Measurements from ENCODE around the gene SLC4A7.

The SLC4A7 gene

DNA sequence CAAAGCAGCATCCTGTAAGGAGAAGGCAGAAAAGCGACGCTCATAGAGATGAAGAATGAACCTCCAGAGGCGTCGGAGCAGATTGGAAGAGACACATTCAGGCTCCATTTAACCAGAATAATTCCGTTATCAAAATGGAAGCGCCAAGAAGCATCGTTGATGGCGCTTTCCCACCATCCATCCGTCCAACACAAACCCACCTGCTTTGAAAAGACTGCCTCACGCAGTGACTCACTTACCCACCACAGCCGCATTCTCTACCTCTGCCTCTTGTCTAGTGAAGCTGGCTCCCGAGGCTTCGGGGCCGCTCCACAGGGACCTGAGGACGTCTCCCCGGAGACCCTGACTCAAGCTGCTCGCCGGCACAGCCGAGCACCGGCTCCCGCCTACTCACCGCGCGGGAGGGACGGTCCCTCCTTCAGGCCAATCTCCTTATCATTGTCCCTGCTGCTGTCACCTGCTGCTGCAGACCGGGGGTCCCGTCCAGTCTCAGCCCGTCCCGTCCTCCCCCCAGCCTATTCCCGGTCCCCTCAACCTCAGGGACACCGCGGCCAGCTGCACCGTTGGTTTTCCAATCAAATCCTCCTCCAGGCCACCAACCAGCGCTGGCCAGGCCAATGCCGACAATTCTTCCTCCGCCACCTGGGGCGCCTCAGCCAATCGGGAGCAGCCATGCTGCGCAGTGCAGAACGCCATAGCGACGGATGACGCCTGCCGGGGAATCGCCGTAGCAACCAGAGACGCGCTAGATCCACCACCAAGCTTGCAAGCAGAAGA, 115.2 kb downstream of the SLC4A7 start, which contains the start of gene NEK10:
TSS of gene NEK10 (minus strand) at position 553 of the 777 bp plus-strand sequence. CDS start 16,501 bp downstream, outside the sequence.
- Histone ChIP-seq H3K27ac (ENCODE audit: low read depth, low read length) (no peak within 1 kb of the TSS), H3K9ac (ENCODE audit: low read length) (peak within 1 kb of the TSS; percentile 45), H3K27me3 (ENCODE audit: control insufficient read depth, insufficient read depth, low read length) (no peaks in the 10 kb centered on the region), H3K36me3 (ENCODE audit: control insufficient read depth, insufficient read depth, low read length) (no peaks in the 10 kb centered on the region), H3K4me1 (ENCODE audit: control insufficient read depth, insufficient read depth, low read length) (peaks cover 3% of the 10 kb centered on the region), H3K4me3 (ENCODE audit: low read length) (peak within 1 kb of the TSS; percentile 98)

DNA sequence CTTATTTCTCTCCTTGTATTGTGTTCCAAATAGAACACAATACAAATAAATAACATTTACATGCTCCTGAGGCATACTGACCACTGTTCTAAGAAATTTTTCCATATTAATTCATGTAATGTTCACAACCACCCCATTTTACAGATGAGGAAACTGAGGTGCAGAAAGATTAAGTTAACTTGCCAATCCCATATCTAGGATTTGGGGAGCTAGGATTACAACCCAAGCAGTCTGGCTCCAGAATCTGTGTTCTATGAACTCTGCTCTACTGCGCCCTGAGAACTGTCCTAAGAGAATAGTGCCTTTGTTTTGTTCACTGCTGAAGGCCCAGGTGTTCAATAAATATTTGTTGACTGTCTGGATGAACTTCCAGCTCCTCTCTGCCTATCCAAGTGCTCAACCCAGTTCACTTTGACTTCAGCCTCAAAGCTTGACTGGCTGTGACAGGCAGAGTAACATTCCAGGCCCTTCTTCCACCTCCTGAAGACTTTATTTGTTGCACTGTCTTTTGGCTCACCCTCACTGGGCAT, 118.1 kb downstream of the SLC4A7 start:
- H3K27me3 ChIP-seq (ENCODE audit: control insufficient read depth, insufficient read depth, low read length), result no peaks in the 10 kb centered on the region
- H3K9ac ChIP-seq (ENCODE audit: low read length), result no peak overlapping the region
- no peak overlapping the region for H3K27ac ChIP-seq (ENCODE audit: low read depth, low read length)
- no peak overlapping the region for H3K4me3 ChIP-seq (ENCODE audit: low read length)
- H3K36me3 ChIP-seq (ENCODE audit: control insufficient read depth, insufficient read depth, low read length), result no peaks in the 10 kb centered on the region
- peaks cover 3% of the 10 kb centered on the region for H3K4me1 ChIP-seq (ENCODE audit: control insufficient read depth, insufficient read depth, low read length)

DNA sequence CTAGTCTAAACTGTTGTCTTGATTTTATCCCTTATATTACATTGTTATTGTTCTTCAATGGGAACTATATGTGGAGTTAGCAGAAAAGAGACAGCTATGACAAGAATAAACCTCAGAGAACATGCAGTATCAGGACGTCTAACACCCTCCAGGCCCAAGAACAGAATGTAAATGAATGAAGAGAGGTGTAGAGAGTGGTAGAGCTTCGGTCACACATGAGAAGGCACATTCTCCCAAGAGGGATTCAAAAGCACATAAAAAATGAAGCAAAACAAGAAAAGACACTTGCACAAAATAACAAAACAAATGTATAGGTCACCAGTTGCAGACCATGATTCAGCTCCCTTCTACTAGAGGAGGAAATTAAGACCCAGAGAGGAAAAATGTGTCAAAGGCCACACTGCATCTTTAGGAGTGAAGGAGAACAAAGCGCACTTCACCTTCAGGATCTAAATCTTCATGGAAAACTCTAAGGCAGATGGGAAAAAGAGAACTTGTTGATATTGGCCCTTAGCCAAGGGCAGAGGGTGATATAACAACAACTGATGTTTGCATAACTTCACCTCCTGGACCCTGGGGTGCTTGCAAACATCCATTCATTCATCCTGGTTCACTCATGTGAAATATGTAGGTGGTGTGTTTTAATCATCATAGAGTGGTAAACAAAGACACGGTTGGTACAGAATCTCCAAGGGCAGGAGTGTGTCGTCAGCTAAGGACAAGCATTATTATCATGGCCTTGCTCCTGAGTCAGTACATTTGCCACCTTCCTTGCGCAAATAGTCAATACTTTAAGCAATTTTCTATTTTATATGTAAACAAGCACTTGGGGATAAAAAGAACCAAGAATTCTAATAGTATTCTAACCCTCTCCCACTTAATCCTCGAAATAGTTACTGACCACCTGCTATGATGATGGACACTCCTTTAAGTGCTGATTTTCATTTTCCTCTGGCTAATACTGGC, 123.8 kb downstream of the SLC4A7 start:
- H3K27me3 ChIP-seq (ENCODE audit: control insufficient read depth, insufficient read depth, low read length), result no peaks in the 10 kb centered on the region
- H3K9ac ChIP-seq (ENCODE audit: low read length), result no peak overlapping the region
- no peaks in the 10 kb centered on the region for H3K4me1 ChIP-seq (ENCODE audit: control insufficient read depth, insufficient read depth, low read length)
- H3K27ac ChIP-seq (ENCODE audit: low read depth, low read length), result no peak overlapping the region
- no peak overlapping the region for H3K4me3 ChIP-seq (ENCODE audit: low read length)
- no peaks in the 10 kb centered on the region for H3K36me3 ChIP-seq (ENCODE audit: control insufficient read depth, insufficient read depth, low read length)

GRCh38 chr3:27358372-27358771, 125.8 kb downstream of the SLC4A7 start:
- Histone ChIP-seq H3K36me3 (ENCODE audit: control insufficient read depth, insufficient read depth, low read length) (no peaks in the 10 kb centered on the region), H3K9ac (ENCODE audit: low read length) (no peak overlapping the region), H3K27ac (ENCODE audit: low read depth, low read length) (no peak overlapping the region), H3K27me3 (ENCODE audit: control insufficient read depth, insufficient read depth, low read length) (no peaks in the 10 kb centered on the region), H3K4me1 (ENCODE audit: control insufficient read depth, insufficient read depth, low read length) (no peaks in the 10 kb centered on the region), H3K4me3 (ENCODE audit: low read length) (no peak overlapping the region)

GRCh38 chr3:27357665-27358258, 126.4 kb downstream of the SLC4A7 start:
- Histone ChIP-seq H3K27me3 (ENCODE audit: control insufficient read depth, insufficient read depth, low read length) (no peaks in the 10 kb centered on the region), H3K36me3 (ENCODE audit: control insufficient read depth, insufficient read depth, low read length) (no peaks in the 10 kb centered on the region), H3K4me1 (ENCODE audit: control insufficient read depth, insufficient read depth, low read length) (no peaks in the 10 kb centered on the region), H3K4me3 (ENCODE audit: low read length) (no peak overlapping the region), H3K27ac (ENCODE audit: low read depth, low read length) (no peak overlapping the region), H3K9ac (ENCODE audit: low read length) (no peak overlapping the region)

DNA sequence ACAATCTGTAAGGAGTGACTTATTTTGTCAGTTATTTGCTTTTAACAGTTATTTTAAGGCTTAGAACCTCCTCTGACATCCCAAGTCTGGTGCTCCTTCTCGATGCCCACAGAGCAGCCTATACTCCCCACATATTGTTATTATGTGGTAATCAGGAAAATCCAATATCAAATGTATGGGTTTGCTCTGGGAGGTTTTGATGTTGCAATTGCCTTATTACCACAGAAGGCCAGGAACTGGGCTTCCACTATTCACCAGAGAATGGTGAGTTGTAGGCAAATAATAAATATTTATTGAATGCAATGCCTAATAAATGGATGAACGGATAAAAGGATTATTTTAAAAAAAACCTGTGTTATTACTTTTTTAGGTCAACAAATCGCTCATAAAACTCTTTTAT, 127.2 kb downstream of the SLC4A7 start:
- no peak overlapping the region for H3K4me3 ChIP-seq (ENCODE audit: low read length)
- H3K27ac ChIP-seq (ENCODE audit: low read depth, low read length), result no peak overlapping the region
- H3K4me1 ChIP-seq (ENCODE audit: control insufficient read depth, insufficient read depth, low read length), result no peaks in the 10 kb centered on the region
- no peak overlapping the region for H3K9ac ChIP-seq (ENCODE audit: low read length)
- H3K36me3 ChIP-seq (ENCODE audit: control insufficient read depth, insufficient read depth, low read length), result no peaks in the 10 kb centered on the region
- no peaks in the 10 kb centered on the region for H3K27me3 ChIP-seq (ENCODE audit: control insufficient read depth, insufficient read depth, low read length)

GRCh38 chr3:27354588-27355203, 129.5 kb downstream of the SLC4A7 start:
- Histone ChIP-seq H3K27me3 (ENCODE audit: control insufficient read depth, insufficient read depth, low read length) (no peaks in the 10 kb centered on the region), H3K36me3 (ENCODE audit: control insufficient read depth, insufficient read depth, low read length) (no peaks in the 10 kb centered on the region), H3K9ac (ENCODE audit: low read length) (no peak overlapping the region), H3K4me1 (ENCODE audit: control insufficient read depth, insufficient read depth, low read length) (no peaks in the 10 kb centered on the region), H3K27ac (ENCODE audit: low read depth, low read length) (no peak overlapping the region), H3K4me3 (ENCODE audit: low read length) (no peak overlapping the region)

- H3K27ac ChIP-seq (ENCODE audit: low read depth, low read length), result no peak overlapping the region
- H3K4me3 ChIP-seq (ENCODE audit: low read length), result no peak overlapping the region
Measured at GRCh38 chr3:27354161-27354560, 130.0 kb downstream of the SLC4A7 start.

GRCh38 chr3:27353221-27353620, 131.0 kb downstream of the SLC4A7 start:
- Histone ChIP-seq H3K27me3 (ENCODE audit: control insufficient read depth, insufficient read depth, low read length) (no peaks in the 10 kb centered on the region), H3K4me1 (ENCODE audit: control insufficient read depth, insufficient read depth, low read length) (no peaks in the 10 kb centered on the region), H3K4me3 (ENCODE audit: low read length) (no peak overlapping the region), H3K27ac (ENCODE audit: low read depth, low read length) (no peak overlapping the region), H3K36me3 (ENCODE audit: control insufficient read depth, insufficient read depth, low read length) (no peaks in the 10 kb centered on the region), H3K9ac (ENCODE audit: low read length) (no peak overlapping the region)

More at GRCh38 chr3:27354161-27354560, 130.0 kb downstream of the SLC4A7 start:
- Histone ChIP-seq H3K36me3 (ENCODE audit: control insufficient read depth, insufficient read depth, low read length) (no peaks in the 10 kb centered on the region), H3K4me1 (ENCODE audit: control insufficient read depth, insufficient read depth, low read length) (no peaks in the 10 kb centered on the region), H3K27me3 (ENCODE audit: control insufficient read depth, insufficient read depth, low read length) (no peaks in the 10 kb centered on the region), H3K9ac (ENCODE audit: low read length) (no peak overlapping the region)

DNA sequence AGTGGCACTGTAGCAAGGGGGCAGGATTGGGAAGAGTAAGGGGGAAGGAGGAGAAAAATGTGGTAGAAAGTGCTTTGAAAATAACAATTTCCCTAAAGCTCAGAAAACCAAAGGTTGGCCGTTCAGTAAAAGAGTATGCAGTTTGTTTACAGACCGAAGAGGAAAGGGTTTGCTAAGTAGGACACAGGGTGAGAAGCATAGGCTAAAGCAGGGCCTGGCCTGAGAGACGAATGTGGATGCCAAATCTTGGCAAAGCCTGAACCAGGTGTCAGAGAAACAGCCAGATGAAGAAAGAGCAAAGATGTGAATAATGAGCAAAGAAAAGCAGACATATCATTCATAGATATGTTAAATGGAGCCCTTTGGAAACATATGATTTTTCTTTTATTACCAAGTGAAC, 132.1 kb downstream of the SLC4A7 start:
- Histone ChIP-seq H3K9ac (ENCODE audit: low read length) (no peak overlapping the region), H3K27me3 (ENCODE audit: control insufficient read depth, insufficient read depth, low read length) (no peaks in the 10 kb centered on the region), H3K27ac (ENCODE audit: low read depth, low read length) (no peak overlapping the region), H3K4me1 (ENCODE audit: control insufficient read depth, insufficient read depth, low read length) (no peaks in the 10 kb centered on the region), H3K36me3 (ENCODE audit: control insufficient read depth, insufficient read depth, low read length) (no peaks in the 10 kb centered on the region), H3K4me3 (ENCODE audit: low read length) (no peak overlapping the region)

- no peaks in the 10 kb centered on the region for H3K27me3 ChIP-seq (ENCODE audit: control insufficient read depth, insufficient read depth, low read length)
- H3K9ac ChIP-seq (ENCODE audit: low read length), result no peak overlapping the region
- H3K27ac ChIP-seq (ENCODE audit: low read depth, low read length), result no peak overlapping the region
- H3K36me3 ChIP-seq (ENCODE audit: control insufficient read depth, insufficient read depth, low read length), result no peaks in the 10 kb centered on the region
- no peak overlapping the region for H3K4me3 ChIP-seq (ENCODE audit: low read length)
- H3K4me1 ChIP-seq (ENCODE audit: control insufficient read depth, insufficient read depth, low read length), result no peaks in the 10 kb centered on the region
Measured at GRCh38 chr3:27349832-27350231, 134.4 kb downstream of the SLC4A7 start.
